ENCODE data around the gene RPS16. TPM values are rescaled to one million over a fixed set of nuclear protein-coding genes. Genes with fewer than 3 reads are reported as not detected.
A peak's percentile ranks its signal among the peaks of the same experiment; 100 is the strongest.

The RPS16 gene
- total and polyA plus RNA-seq, 9 of the 15 experiments (the other 6 are each of a cell fraction or from before 2014, with no cell fraction given), result 82.6 to 3,671 (median 2,204) TPM

GRCh38 chr19:39399668-39400050, 36.1 kb downstream of the RPS16 start:
- H3K4me2 ChIP-seq (ENCODE audit: insufficient read depth, low read length), result no peak overlapping the region
- BruUV-seq (replicated peaks), result no TSS peak
- ChIA-PET POLR2A (no interaction called here), CTCF (ENCODE audit: low intra/inter-chr PET ratio) (interaction anchor here (4.4 kb wide), 1 partner anchor 12 kb away, joined by 74 read pairs; the partner anchor contains the start of gene PLEKHG2)
- ATAC-seq (no peak), DNase-seq (ENCODE audit: extremely low read depth in 1 of 4, low spot score in 3 of 4) (no peak), FAIRE-seq (no peak)
- 94% methylated on average over 4 of the region's 4 CpGs for WGBS (ENCODE audit: insufficient coverage, low coverage, missing lambda C conversion rate)
- H3K9ac ChIP-seq (ENCODE audit: insufficient read depth in 1 of 2, low read depth in 2 of 2, low read length in 2 of 2), result 0 out of 4 replicates have a peak overlapping the region, but pooled peaks of 1 of the 2 experiments have one; percentile 12
- 0 out of 2 replicates have a peak, but pooled peaks have one; percentile 8 for TF ChIP-seq POLR2G (IDR thresholded peaks at IDR 0.05; ENCODE audit: low read depth, low read length)
- TF ChIP-seq RBM17 (IDR thresholded peaks at IDR 0.05; ENCODE audit: borderline replicate concordance, low read depth, low read length), result no peak
- 0 out of 2 replicates have a peak, but pooled peaks have one; percentile 2 for TF ChIP-seq MAX (CRISPR knock-in tag; IDR thresholded peaks at IDR 0.05)
- TF ChIP-seq ZNF639 (CRISPR knock-in tag; conservative IDR thresholded peaks at IDR 0.05 in 1 of 2, IDR thresholded peaks at IDR 0.05 in 1 of 2), result no peak
- 0 out of 2 replicates have a peak, but pooled peaks have one; percentile 30 for TF ChIP-seq POLR2A (conservative IDR thresholded peaks at IDR 0.05)
- no peak for TF ChIP-seq FOXJ2 (tag; IDR thresholded peaks at IDR 0.05)
- no peaks in the 10 kb centered on the region for H4K20me1 ChIP-seq (replicated peaks; ENCODE audit: control insufficient read depth, insufficient read depth, low read length)
- intact Hi-C loops (cut with micrococcal nuclease), result no loop called here
- H3K27ac ChIP-seq (ENCODE audit: extremely low read depth, low read depth, low read length), result no peak overlapping the region
- H3K4me1 ChIP-seq (replicated peaks in 1 of 2; ENCODE audit: control insufficient read depth in 2 of 2, insufficient read depth in 2 of 2, low read length in 2 of 2), result peaks cover 48 to 62% of the 10 kb centered on the region in 2 experiments
- peaks cover 3% of the 10 kb centered on the region for H3K9me1 ChIP-seq (ENCODE audit: control insufficient read depth, insufficient read depth, low read length)
- H3K79me2 ChIP-seq (ENCODE audit: control insufficient read depth, insufficient read depth, low read length), result peaks cover 6% of the 10 kb centered on the region; the same call in 2 of the 3 replicates
- H3K9me3 ChIP-seq (replicated peaks; ENCODE audit: control insufficient read depth, insufficient read depth, low read depth, low read length), result no peaks in the 10 kb centered on the region
- in situ Hi-C loops (cut with MboI), result no loop called here
- H2AFZ ChIP-seq (ENCODE audit: low read depth, low read length), result no peak overlapping the region
- H3K36me3 ChIP-seq (ENCODE audit: control insufficient read depth, insufficient read depth, low read length), result peaks cover 16% of the 10 kb centered on the region; the same call in 1 of the 3 replicates
- no peak overlapping the region for H3K4me3 ChIP-seq
- H3K27me3 ChIP-seq (ENCODE audit: control insufficient read depth in 2 of 2, insufficient read depth in 2 of 2, low read length in 2 of 2), result no peaks in the 10 kb centered on the region

All from K562 (cell line).